Stimulated activated CD4-positive, alpha-beta T cell treated with anti-CD3 and anti-CD28 coated beads, Interleukin-1b, Interleukin-23, amount 100 ng/mL, for 24 hours (primary cell): ENCODE results near the gene MOCOS.

Source experiments
- DNase-seq, 4 experiments: peaks; one replicate each; pipeline ENCODE4 v3.0.0-alpha.2; 2020; ENCODE audit warnings: low read depth in 4 of 4, low spot score in 1 of 4

The MOCOS gene

GRCh38 chr18:36302676-36303075 lies 115.4 kb downstream of the MOCOS start:
- DNase-seq, result no peak

GRCh38 chr18:36303211-36303844 lies 116.0 kb downstream of the MOCOS start:
- DNase-seq, result no peak

GRCh38 chr18:36304723-36305122 lies 117.4 kb downstream of the MOCOS start:
- no peak for DNase-seq

GRCh38 chr18:36305375-36305774 lies 118.1 kb downstream of the MOCOS start:
- DNase-seq, result no peak

- no peak for DNase-seq
These were observed 120.2 kb downstream of the MOCOS start for GRCh38 chr18:36307513-36307912.

- DNase-seq, result no peak
These were observed 121.6 kb downstream of the MOCOS start for GRCh38 chr18:36308711-36309435.

GRCh38 chr18:36309436-36310391 lies 122.4 kb downstream of the MOCOS start:
- no peak for DNase-seq

- DNase-seq, result no peak
These were observed 123.8 kb downstream of the MOCOS start for GRCh38 chr18:36311026-36311570.

- DNase-seq, result no peak
These were observed 125.6 kb downstream of the MOCOS start for GRCh38 chr18:36312806-36313395.

- DNase-seq, result no peak
These were observed 126.8 kb downstream of the MOCOS start for GRCh38 chr18:36314098-36314497.

- no peak for DNase-seq
These were observed 127.5 kb downstream of the MOCOS start for GRCh38 chr18:36314754-36315153.

- no peak for DNase-seq
These were observed 128.4 kb downstream of the MOCOS start for GRCh38 chr18:36315736-36316135.

GRCh38 chr18:36316246-36316645 lies 128.9 kb downstream of the MOCOS start:
- no peak for DNase-seq
